H1 (cell line): ENCODE results near the gene LMBR1. TPM values are rescaled to one million over a fixed set of nuclear protein-coding genes. Genes with fewer than 3 reads are reported as not detected.

Experiments used
- CTCF ChIA-PET: fragments of 300-600 bp; sonication (Branson Sonifier 250); formaldehyde crosslinking; loops from one replicate; lab custom pipeline; 2021; ENCODE audit not compliant: partially characterized antibody; lab: Charles Lee
- POLR2A ChIA-PET: fragments of 300-600 bp; sonication (Branson Sonifier 250); formaldehyde crosslinking; loops from one replicate; lab custom pipeline; 2021; ENCODE audit warnings: inconsistent platforms; ENCODE audit not compliant: partially characterized antibody; lab: Charles Lee
- DNase-seq, 2 experiments: peaks; one replicate each; pipeline versions ENCODE4 v3.0.0 to v3.0.0-alpha.2; 2010 to 2022; ENCODE audit warnings: low spot score in 2 of 2, low read depth in 1 of 2, mixed read lengths in 1 of 2
- FAIRE-seq: peaks from 2 replicates; lab custom pipeline; 2011; peaks lifted over from hg19 to GRCh38; lab: Jason Lieb, UNC
- H2AFZ ChIP-seq: 2 replicates; pipeline ENCODE4 v1.8.1; 2012; ENCODE audit warnings: low read length, inconsistent platforms
- H2AK5ac ChIP-seq: 2 replicates; pipeline ENCODE4 v1.6.1; 2013; ENCODE audit warnings: low read depth, low read length
- H2BK120ac ChIP-seq: replicated peaks from 2 replicates; pipeline ENCODE3; 2013; ENCODE audit warnings: low read depth, low read length, inconsistent platforms
- H2BK12ac ChIP-seq: 2 replicates; pipeline ENCODE4 v1.6.1; 2013; ENCODE audit warnings: low read depth, low read length
- H2BK15ac ChIP-seq: 2 replicates; pipeline ENCODE4 v1.6.1; 2013; ENCODE audit warnings: low read length
- H2BK20ac ChIP-seq: 2 replicates; pipeline ENCODE4 v1.6.1; 2013; ENCODE audit warnings: low read length
- H2BK5ac ChIP-seq: 2 replicates; pipeline ENCODE4 v1.6.1; 2013; ENCODE audit warnings: low read depth, low read length
- H3K14ac ChIP-seq: 2 replicates; pipeline ENCODE4 v1.6.1; 2013; ENCODE audit warnings: inconsistent platforms; ENCODE audit not compliant: insufficient read length
- H3K18ac ChIP-seq: 2 replicates; pipeline ENCODE4 v1.6.1; 2013; ENCODE audit warnings: low read length; ENCODE audit errors: extremely low read depth
- H3K23ac ChIP-seq: 2 replicates; pipeline ENCODE4 v1.6.1; 2013; ENCODE audit warnings: inconsistent platforms; ENCODE audit not compliant: insufficient read length
- H3K23me2 ChIP-seq: 2 replicates; pipeline ENCODE4 v1.6.1; 2013; ENCODE audit warnings: low read depth, low read length
- H3K27ac ChIP-seq: 2 replicates; pipeline ENCODE4 v1.6.1; 2011; ENCODE audit warnings: low read depth, low read length, inconsistent platforms
- H3K27me3 ChIP-seq, 4 experiments: replicated peaks in 1 of 4; 1 replicate in 1 of 4; 2 replicates in 3 of 4; pipeline versions ENCODE4 v1.6.1 to v1.8.1; 2011 to 2013; ENCODE audit warnings: low read length in 3 of 4, mild to moderate bottlenecking in 3 of 4, inconsistent platforms in 2 of 4, mixed read lengths in 2 of 4, moderate library complexity in 1 of 4; ENCODE audit not compliant: control insufficient read depth in 3 of 4, insufficient read depth in 3 of 4; ENCODE audit errors: extremely low read depth in 1 of 4
- H3K36me3 ChIP-seq, 4 experiments: 2 replicates each; pipeline versions ENCODE4 v1.6.1 to v1.8.1; 2011 to 2013; ENCODE audit warnings: mild to moderate bottlenecking in 4 of 4, low read length in 3 of 4, moderate library complexity in 2 of 4, control low read depth in 1 of 4, inconsistent platforms in 1 of 4; ENCODE audit not compliant: insufficient read depth in 4 of 4, control insufficient read depth in 2 of 4
- H3K4ac ChIP-seq: replicated peaks from 2 replicates; pipeline ENCODE3; 2013; ENCODE audit warnings: low read length, low read depth, mixed read lengths, inconsistent platforms; ENCODE audit not compliant: insufficient read length
- H3K4me1 ChIP-seq, 4 experiments: replicated peaks in 1 of 4; 1 replicate in 1 of 4; 2 replicates in 3 of 4; pipeline versions ENCODE4 v1.6.1 to v1.8.1; 2011 to 2013; ENCODE audit warnings: low read length in 3 of 4, inconsistent platforms in 2 of 4, mixed read lengths in 1 of 4; ENCODE audit not compliant: insufficient read depth in 4 of 4, control insufficient read depth in 3 of 4
- H3K4me2 ChIP-seq, 2 experiments: 2 replicates each; pipeline versions ENCODE4 v1.6.1 to v1.8.1; 2011 to 2013; ENCODE audit warnings: low read depth in 2 of 2, low read length in 2 of 2, control low read depth in 1 of 2, inconsistent platforms in 1 of 2, mild to moderate bottlenecking in 1 of 2; ENCODE audit not compliant: insufficient read depth in 1 of 2
- H3K4me3 ChIP-seq, 4 experiments: fragments of 200-600, 300-600 bp in 1 of 4; sonication (generic), shearing (Covaris generic), sonication (Bioruptor Twin) in 1 of 4; 2 replicates each; pipeline versions ENCODE4 v1.5.1 to v1.8.1; 2011 to 2016; ENCODE audit warnings: low read length in 4 of 4, low read depth in 3 of 4, control low read depth in 2 of 4, inconsistent platforms in 2 of 4, mild to moderate bottlenecking in 2 of 4, mixed read lengths in 1 of 4, moderate library complexity in 1 of 4; ENCODE audit not compliant: insufficient read depth in 2 of 4; ENCODE audit errors: extremely low read depth in 1 of 4
- H3K56ac ChIP-seq: replicated peaks from 2 replicates; pipeline ENCODE3; 2013; ENCODE audit warnings: low read depth, mild to moderate bottlenecking, mixed read lengths, low read length, inconsistent platforms; ENCODE audit not compliant: insufficient read length
- H3K79me1 ChIP-seq: 2 replicates; pipeline ENCODE4 v1.6.1; 2013; ENCODE audit warnings: low read depth, low read length, control low read depth
- H3K79me2 ChIP-seq, 2 experiments: 2 replicates each; pipeline versions ENCODE4 v1.6.1 to v1.8.1; 2012 to 2013; ENCODE audit warnings: low read length in 2 of 2, mild to moderate bottlenecking in 2 of 2, inconsistent platforms in 1 of 2; ENCODE audit not compliant: insufficient read depth in 2 of 2, control insufficient read depth in 1 of 2
- H3K9ac ChIP-seq, 4 experiments: replicated peaks in 1 of 4; 1 replicate in 1 of 4; 2 replicates in 3 of 4; pipeline versions ENCODE4 v1.6.1 to v1.8.1; 2011 to 2013; ENCODE audit warnings: low read depth in 3 of 4, low read length in 3 of 4, control low read depth in 2 of 4, mild to moderate bottlenecking in 2 of 4, moderate library complexity in 2 of 4, inconsistent platforms in 1 of 4; ENCODE audit errors: extremely low read depth in 1 of 4
- H3K9me3 ChIP-seq, 2 experiments: 2 replicates each; pipeline versions ENCODE4 v1.6.1 to v1.8.1; 2012 to 2013; ENCODE audit warnings: mild to moderate bottlenecking in 2 of 2, moderate library complexity in 2 of 2, control low read depth in 1 of 2, inconsistent platforms in 1 of 2, low read depth in 1 of 2, low read length in 1 of 2, mixed read lengths in 1 of 2; ENCODE audit not compliant: insufficient read depth in 2 of 2
- H4K20me1 ChIP-seq, 2 experiments: replicated peaks in 1 of 2; 2 replicates each; pipeline versions ENCODE3 to v1.8.1; 2011 to 2013; ENCODE audit warnings: inconsistent platforms in 2 of 2, low read length in 2 of 2, mild to moderate bottlenecking in 1 of 2; ENCODE audit not compliant: insufficient read depth in 2 of 2, control insufficient read depth in 1 of 2
- H4K5ac ChIP-seq: 2 replicates; pipeline ENCODE4 v1.6.1; 2013; ENCODE audit warnings: low read length, low read depth, mixed read lengths, inconsistent platforms; ENCODE audit not compliant: insufficient read length
- H4K8ac ChIP-seq: 2 replicates; pipeline ENCODE4 v1.8.0; 2013; ENCODE audit warnings: mild to moderate bottlenecking, moderate library complexity, low read length, inconsistent platforms; ENCODE audit not compliant: insufficient read depth; ENCODE audit errors: extremely low read depth
- H4K91ac ChIP-seq: replicated peaks from 2 replicates; pipeline ENCODE3; 2013; ENCODE audit warnings: low read length, mixed read lengths, inconsistent platforms; ENCODE audit not compliant: insufficient read length
- JUN ChIP-seq: IDR thresholded peaks from 2 replicates; pipeline ENCODE4 v1.6.1; 2011; ENCODE audit warnings: low read depth, mild to moderate bottlenecking, improper control_type of control experiment, low read length
- POLR2A ChIP-seq, 2 experiments: IDR thresholded peaks; 1 replicate in 1 of 2; 2 replicates in 1 of 2; pipeline ENCODE4 v1.6.1; 2011; ENCODE audit warnings: low read depth in 2 of 2, low read length in 2 of 2, mild to moderate bottlenecking in 2 of 2; ENCODE audit errors: control extremely low read depth in 1 of 2
- RXRA ChIP-seq: IDR thresholded peaks from 2 replicates; pipeline ENCODE4 v1.6.1; 2011; ENCODE audit warnings: low read depth, mild to moderate bottlenecking, low read length, moderate library complexity; ENCODE audit not compliant: insufficient read depth
- WGBS, 2 experiments: shearing (Covaris generic) in 1 of 2; methylation state at CpG; one replicate each; pipeline versions ENCODE4 v1.1.6 to v1.1.7; 2013 to 2015; ENCODE audit warnings: low lambda C conversion rate in 2 of 2, mixed read lengths in 2 of 2, inconsistent platforms in 1 of 2, low coverage in 1 of 2, missing lambda C conversion rate in 1 of 2; ENCODE audit not compliant: insufficient replicate concordance in 2 of 2, insufficient coverage in 1 of 2, insufficient read length in 1 of 2; ENCODE audit errors: extremely low coverage in 1 of 2, missing lambda C conversion rate in 1 of 2; 5-methylcytosine and 5-hydroxymethylcytosine counted together
- polyA plus RNA-seq, 7 experiments: library from polyadenylated mRNA; depleted of rRNA in 3 of 7; stranded (reverse) in 5 of 7; unstranded in 2 of 7; fragments of >200 nt in 5 of 7; fragments of 200-250 nt in 2 of 7; gene quantifications; 1 replicate in 5 of 7; 2 replicates in 1 of 7; 4 replicates in 1 of 7; pipeline versions ENCODE4 v1.2.1 to v1.2.3, GENCODE V29; 2011 to 2013; ENCODE audit warnings: missing spikeins in 2 of 7, mixed read lengths in 2 of 7
- total RNA-seq: library from RNA; stranded (reverse); fragmentation: NEBNext Ultra II Directional; extraction: Animal tissue kit (Norgen Biotek cat#: 25700); gene quantifications from 2 replicates; pipeline ENCODE4 v1.2.1, GENCODE V29; 2021

LMBR1 gene
- total and polyA plus RNA-seq, 2 of the 8 experiments (the other 6 are each of a cell fraction or from before 2014, with no cell fraction given): 15.1 to 70.4 TPM

GRCh38 chr7:156735851-156736250, 157.1 kb downstream of the LMBR1 start:
- Histone ChIP-seq H2BK15ac (no peak overlapping the region), H4K8ac (no peak overlapping the region), H3K4me1 (no peaks in the 10 kb centered on the region), H3K27ac (no peak overlapping the region), H2BK5ac (no peak overlapping the region), H3K4me2 (no peak overlapping the region), H4K91ac (no peak overlapping the region), H2AK5ac (no peak overlapping the region), H3K79me2 (no peaks in the 10 kb centered on the region), H2BK120ac (no peak overlapping the region), H3K9me3 (no peaks in the 10 kb centered on the region; a peak in 1 of 4 replicates), H4K20me1 (peaks cover 1 to 3% of the 10 kb centered on the region in 2 experiments), H3K4ac (no peak overlapping the region), H3K23me2 (no peaks in the 10 kb centered on the region), H2BK12ac (no peak overlapping the region), H3K14ac (no peak overlapping the region), H3K27me3 (no peaks in the 10 kb centered on the region), H2BK20ac (no peak overlapping the region), H2AFZ (no peak overlapping the region), H4K5ac (no peak overlapping the region), H3K9ac (no peak overlapping the region), H3K79me1 (no peaks in the 10 kb centered on the region), H3K18ac (no peak overlapping the region), H3K4me3 (no peak overlapping the region), H3K36me3 (peaks cover 0 to 6% (median 2%) of the 10 kb centered on the region in 4 experiments; a peak in 3 of 8 replicates), H3K23ac (no peak overlapping the region), H3K56ac (no peak overlapping the region)
- ChIA-PET CTCF (interaction anchor here (0.6 to 1.0 kb wide), 2 partner anchors 17 to 26 kb away, joined by 3 to 5 read pairs; no protein-coding TSS in a partner anchor), POLR2A (no interaction called here)
- no peak for DNase-seq
- no peak for FAIRE-seq
- WGBS, 2 experiments: 97% methylated on average over 7 of the region's 7 CpGs; no CpG with 5 or more reads in 1 of the 2 experiments
- TF ChIP-seq JUN (no peak), RXRA (no peak), POLR2A (IDR thresholded peaks at IDR 0.05; ENCODE audit: control extremely low read depth in 1 of 2, low read depth in 2 of 2, low read length in 2 of 2) (no peak)
